GM12874 (cell line): Measurements from ENCODE around the gene DDAH1.

Source experiments
- CTCF ChIP-seq: IDR thresholded peaks from 2 replicates; pipeline ENCODE4 v1.5.1; 2011; ENCODE audit warnings: low read depth, mild to moderate bottlenecking, control low read depth, low read length, moderate library complexity; ENCODE audit not compliant: insufficient read depth

The DDAH1 gene

GRCh38 chr1:85352055-85352454 lies 112.9 kb downstream of the DDAH1 start:
- TF ChIP-seq CTCF = no peak

DNA sequence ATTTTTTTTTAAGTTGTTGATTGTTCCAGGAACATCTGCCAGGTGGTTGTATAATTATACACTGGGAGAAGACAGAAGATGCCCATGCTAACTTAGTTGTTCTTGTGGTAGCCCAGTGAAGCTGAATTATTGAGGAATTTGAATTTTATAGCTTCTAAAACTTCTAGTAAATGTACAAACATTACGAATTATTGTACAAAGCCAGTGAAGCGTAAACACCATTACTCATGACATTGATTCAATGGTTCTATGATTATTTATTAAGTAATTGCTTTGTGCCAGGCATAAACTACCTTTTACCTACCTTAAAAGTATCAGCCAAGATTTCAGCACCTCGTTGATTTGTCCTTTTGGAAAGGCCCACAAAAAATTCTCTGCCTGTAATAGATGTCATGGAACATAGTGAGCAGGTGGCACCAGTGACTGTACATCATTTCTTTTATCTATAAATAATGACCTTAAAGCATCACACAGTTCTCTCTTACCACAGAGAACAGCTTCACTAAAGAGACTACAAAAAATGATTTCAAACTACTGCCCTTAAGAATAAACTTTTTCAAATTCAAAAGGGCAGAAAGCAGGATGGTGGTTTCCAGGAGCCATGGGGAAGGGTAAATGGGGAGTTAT lies 113.6 kb downstream of the DDAH1 start:
- no peak for TF ChIP-seq CTCF

DNA sequence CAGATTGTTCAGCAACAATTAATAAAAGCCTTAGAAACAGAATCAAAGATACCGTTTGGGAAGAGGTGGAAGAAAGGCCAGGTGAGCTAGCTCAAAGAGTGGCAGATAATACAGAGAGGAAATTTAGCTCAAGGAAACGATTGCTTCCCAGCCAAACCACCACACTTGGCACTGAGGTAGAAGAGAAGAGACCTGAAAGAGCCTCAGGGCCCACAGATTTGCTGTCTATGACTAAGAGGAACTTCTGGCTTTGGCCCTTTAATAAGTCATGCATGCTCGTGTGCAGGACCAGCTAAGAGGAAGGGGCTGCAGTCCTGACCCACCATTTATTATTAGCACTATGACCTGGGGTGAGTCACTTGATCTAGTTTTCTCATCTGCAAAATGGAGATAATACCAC lies 115.7 kb downstream of the DDAH1 start:
- TF ChIP-seq CTCF = no peak

- TF ChIP-seq CTCF = no peak
Measured at GRCh38 chr1:85347908-85348307, 117.1 kb downstream of the DDAH1 start.

GRCh38 chr1:85344256-85344694 lies 120.7 kb downstream of the DDAH1 start:
- TF ChIP-seq CTCF = peak; percentile 25; the same call in 1 of the 2 replicates

GRCh38 chr1:85343612-85344255 lies 121.2 kb downstream of the DDAH1 start:
- no peak for TF ChIP-seq CTCF

GRCh38 chr1:85343213-85343611 lies 121.7 kb downstream of the DDAH1 start:
- no peak for TF ChIP-seq CTCF
